MM.1S (cell line): ENCODE results near the gene CNTNAP4.

Experiments
- DNase-seq: peaks from one replicate; pipeline ENCODE4 v3.0.0-alpha.2; 2015
- H2AFZ ChIP-seq: fragments of 300-600 bp; sonication (generic); 2 replicates; pipeline ENCODE4 v1.6.0; 2016; ENCODE audit warnings: antibody characterized with exemption, low read length
- H3F3A ChIP-seq: fragments of 300-600 bp; sonication (generic); 2 replicates; pipeline ENCODE4 v1.6.1; 2016; ENCODE audit warnings: mild to moderate bottlenecking, antibody characterized with exemption, low read length, moderate library complexity, mixed read lengths; ENCODE audit not compliant: insufficient read depth
- H3K27ac ChIP-seq: fragments of 300-600 bp; sonication (generic); 2 replicates; pipeline ENCODE4 v1.5.1; 2016; ENCODE audit warnings: mild to moderate bottlenecking, low read length
- H3K27me3 ChIP-seq: fragments of 300-600 bp; sonication (generic); replicated peaks from 2 replicates; pipeline ENCODE4 v1.6.0; 2016; ENCODE audit warnings: low read length; ENCODE audit not compliant: insufficient read depth
- H3K36me3 ChIP-seq: fragments of 300-600 bp; sonication (generic); replicated peaks from 2 replicates; pipeline ENCODE4 v1.6.1; 2016; ENCODE audit warnings: mild to moderate bottlenecking, low read length, mixed read lengths; ENCODE audit not compliant: insufficient read depth
- H3K4me1 ChIP-seq: fragments of 300-600 bp; sonication (generic); 2 replicates; pipeline ENCODE4 v1.6.1; 2016; ENCODE audit warnings: low read length, mixed read lengths
- H3K4me2 ChIP-seq: fragments of 300-600 bp; sonication (generic); 2 replicates; pipeline ENCODE4 v1.6.0; 2016; ENCODE audit warnings: low read depth, low read length
- H3K4me3 ChIP-seq: fragments of 300-600 bp; sonication (generic); 2 replicates; pipeline ENCODE4 v1.5.1; 2016; ENCODE audit warnings: low read length, mixed read lengths
- H3K79me2 ChIP-seq: fragments of 300-600 bp; sonication (generic); 2 replicates; pipeline ENCODE4 v1.6.1; 2016; ENCODE audit warnings: mixed run types, low read length, mixed read lengths
- H3K9ac ChIP-seq: fragments of 300-600 bp; sonication (generic); 2 replicates; pipeline ENCODE4 v1.6.1; 2016; ENCODE audit warnings: low read length, mixed read lengths
- H3K9me2 ChIP-seq: fragments of 300-600 bp; sonication (generic); replicated peaks from 2 replicates; pipeline ENCODE4 v1.6.1; 2016; ENCODE audit warnings: mild to moderate bottlenecking, low read length, mixed read lengths; ENCODE audit not compliant: insufficient read depth
- H3K9me3 ChIP-seq: fragments of 300-600 bp; sonication (generic); replicated peaks from 2 replicates; pipeline ENCODE4 v1.6.1; 2016; ENCODE audit warnings: mild to moderate bottlenecking, low read length, mixed read lengths; ENCODE audit not compliant: insufficient read depth
- H4K20me1 ChIP-seq: fragments of 300-600 bp; sonication (generic); 2 replicates; pipeline ENCODE4 v1.6.1; 2016; ENCODE audit warnings: mild to moderate bottlenecking, low read length, moderate library complexity, mixed read lengths; ENCODE audit not compliant: insufficient read depth
- EZH2 ChIP-seq: fragments of 300-600 bp; sonication (generic); optimal IDR thresholded peaks from 2 replicates; pipeline ENCODE3; 2017; ENCODE audit warnings: low read depth, mild to moderate bottlenecking, antibody characterized with exemption, low read length, mixed read lengths
- EZH2phosphoT487 ChIP-seq: fragments of 300-600 bp; sonication (generic); IDR thresholded peaks from 2 replicates; pipeline ENCODE4 v1.6.1; 2018; ENCODE audit warnings: antibody characterized with exemption, low read length
- TF ChIP-seq, protein P1 (sequence below): fragments of 300-600 bp; sonication (generic); IDR thresholded peaks from 2 replicates; pipeline ENCODE4 v1.5.1; 2016; ENCODE audit warnings: antibody characterized with exemption, low read length, mixed read lengths

Gene CNTNAP4

DNA sequence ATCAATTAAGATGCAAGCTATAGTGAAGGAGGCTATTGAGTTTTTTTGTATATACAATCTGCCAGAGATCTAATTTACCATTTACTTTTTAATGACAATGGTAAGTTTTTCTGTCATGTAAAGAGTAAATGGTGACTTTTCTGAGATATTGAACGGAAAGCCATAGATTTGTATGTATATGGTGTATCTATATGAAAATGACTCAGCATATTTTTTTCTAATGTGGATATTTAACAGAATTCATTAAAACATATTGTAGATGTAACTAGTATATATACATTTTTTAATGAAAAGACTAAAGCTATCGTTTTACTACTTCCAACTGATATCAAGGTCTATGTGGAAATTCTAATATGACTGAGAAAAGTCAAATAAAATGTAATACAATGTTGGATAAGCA lies 34.1 kb downstream of the CNTNAP4 start:
- no peak overlapping the region for H2AFZ ChIP-seq
- no peaks in the 10 kb centered on the region for H3K27me3 ChIP-seq
- H3F3A ChIP-seq: no peaks in the 10 kb centered on the region
- no peaks in the 10 kb centered on the region for H3K9me3 ChIP-seq
- H4K20me1 ChIP-seq: no peaks in the 10 kb centered on the region
- H3K4me1 ChIP-seq: no peaks in the 10 kb centered on the region
- H3K36me3 ChIP-seq: no peaks in the 10 kb centered on the region
- no peak for DNase-seq
- TF ChIP-seq, protein P1, sequence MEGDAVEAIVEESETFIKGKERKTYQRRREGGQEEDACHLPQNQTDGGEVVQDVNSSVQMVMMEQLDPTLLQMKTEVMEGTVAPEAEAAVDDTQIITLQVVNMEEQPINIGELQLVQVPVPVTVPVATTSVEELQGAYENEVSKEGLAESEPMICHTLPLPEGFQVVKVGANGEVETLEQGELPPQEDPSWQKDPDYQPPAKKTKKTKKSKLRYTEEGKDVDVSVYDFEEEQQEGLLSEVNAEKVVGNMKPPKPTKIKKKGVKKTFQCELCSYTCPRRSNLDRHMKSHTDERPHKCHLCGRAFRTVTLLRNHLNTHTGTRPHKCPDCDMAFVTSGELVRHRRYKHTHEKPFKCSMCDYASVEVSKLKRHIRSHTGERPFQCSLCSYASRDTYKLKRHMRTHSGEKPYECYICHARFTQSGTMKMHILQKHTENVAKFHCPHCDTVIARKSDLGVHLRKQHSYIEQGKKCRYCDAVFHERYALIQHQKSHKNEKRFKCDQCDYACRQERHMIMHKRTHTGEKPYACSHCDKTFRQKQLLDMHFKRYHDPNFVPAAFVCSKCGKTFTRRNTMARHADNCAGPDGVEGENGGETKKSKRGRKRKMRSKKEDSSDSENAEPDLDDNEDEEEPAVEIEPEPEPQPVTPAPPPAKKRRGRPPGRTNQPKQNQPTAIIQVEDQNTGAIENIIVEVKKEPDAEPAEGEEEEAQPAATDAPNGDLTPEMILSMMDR: no peak
- TF ChIP-seq EZH2: no peak
- no peak for TF ChIP-seq EZH2phosphoT487
- H3K4me3 ChIP-seq: no peak overlapping the region
- H3K79me2 ChIP-seq: no peaks in the 10 kb centered on the region
- H3K4me2 ChIP-seq: no peak overlapping the region
- H3K27ac ChIP-seq: no peak overlapping the region
- no peak overlapping the region for H3K9ac ChIP-seq
- no peaks in the 10 kb centered on the region for H3K9me2 ChIP-seq

DNA sequence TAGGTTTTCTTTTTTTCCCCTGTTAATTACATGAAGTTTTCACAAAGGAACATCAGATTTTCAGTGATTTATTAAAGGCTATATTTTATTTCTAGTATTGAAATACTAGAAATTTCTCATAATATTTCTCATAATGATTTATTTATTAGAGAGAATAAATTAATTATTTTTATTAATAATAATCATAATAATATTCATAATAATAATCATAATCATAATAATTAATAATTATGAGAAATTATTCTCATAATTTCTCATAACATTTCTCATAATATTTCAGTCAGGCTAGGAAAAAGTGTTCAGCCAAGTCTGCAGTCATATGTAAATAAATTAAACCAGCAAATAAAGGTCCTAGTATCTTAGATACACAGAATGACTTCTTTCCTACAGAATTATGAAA lies 41.4 kb downstream of the CNTNAP4 start:
- H3K27me3 ChIP-seq: no peaks in the 10 kb centered on the region
- no peaks in the 10 kb centered on the region for H3K36me3 ChIP-seq
- H3K4me2 ChIP-seq: no peak overlapping the region
- no peaks in the 10 kb centered on the region for H3K79me2 ChIP-seq
- no peak for TF ChIP-seq EZH2phosphoT487
- TF ChIP-seq, protein P1: no peak
- TF ChIP-seq EZH2: no peak
- H4K20me1 ChIP-seq: no peaks in the 10 kb centered on the region
- H3K9me3 ChIP-seq: no peaks in the 10 kb centered on the region
- H3K9ac ChIP-seq: no peak overlapping the region
- no peak overlapping the region for H2AFZ ChIP-seq
- H3K4me3 ChIP-seq: no peak overlapping the region
- H3F3A ChIP-seq: no peaks in the 10 kb centered on the region
- no peak overlapping the region for H3K27ac ChIP-seq
- no peaks in the 10 kb centered on the region for H3K4me1 ChIP-seq
- no peak for DNase-seq
- H3K9me2 ChIP-seq: no peaks in the 10 kb centered on the region

DNA sequence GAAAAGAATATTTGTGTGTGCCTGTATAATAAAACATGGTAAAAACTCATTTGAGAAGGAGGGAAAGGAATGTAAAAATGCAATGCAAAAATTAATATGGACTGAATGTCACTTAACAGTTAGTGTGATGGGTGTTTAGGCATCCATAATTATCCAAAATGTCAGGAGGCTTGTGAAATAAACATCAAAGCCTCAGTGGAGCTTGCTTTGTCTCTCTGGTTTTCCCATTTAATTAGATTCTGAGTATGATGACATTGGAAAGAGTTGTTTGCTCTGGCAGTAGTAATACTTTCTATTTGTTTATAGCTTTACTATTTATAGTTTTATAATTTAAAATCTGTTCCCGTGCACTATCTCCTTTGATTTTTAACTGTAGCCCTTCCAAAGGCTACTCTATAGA lies 51.9 kb downstream of the CNTNAP4 start:
- H3K36me3 ChIP-seq: no peaks in the 10 kb centered on the region
- no peak overlapping the region for H3K27ac ChIP-seq
- no peak overlapping the region for H3K4me3 ChIP-seq
- H3K9me2 ChIP-seq: no peaks in the 10 kb centered on the region
- no peaks in the 10 kb centered on the region for H3K9me3 ChIP-seq
- DNase-seq: no peak
- H3K4me1 ChIP-seq: no peaks in the 10 kb centered on the region
- no peaks in the 10 kb centered on the region for H3F3A ChIP-seq
- no peak overlapping the region for H3K4me2 ChIP-seq
- no peaks in the 10 kb centered on the region for H4K20me1 ChIP-seq
- H3K79me2 ChIP-seq: no peaks in the 10 kb centered on the region
- no peaks in the 10 kb centered on the region for H3K27me3 ChIP-seq
- no peak overlapping the region for H3K9ac ChIP-seq
- no peak overlapping the region for H2AFZ ChIP-seq
- TF ChIP-seq, protein P1: no peak
- no peak for TF ChIP-seq EZH2phosphoT487
- TF ChIP-seq EZH2: no peak
